Measurements from ENCODE around the gene CNKSR3. TPM values are rescaled to one million over a fixed set of nuclear protein-coding genes. Genes with fewer than 3 reads are reported as not detected.
"Not testable (repeated sequence)": the region's sequence is repeated elsewhere in the genome, so short reads cannot be mapped to it uniquely, and the experiment has no call there.

CNKSR3 gene
- total RNA-seq, 1 donor from 2014 or later: 10.3 TPM

DNA sequence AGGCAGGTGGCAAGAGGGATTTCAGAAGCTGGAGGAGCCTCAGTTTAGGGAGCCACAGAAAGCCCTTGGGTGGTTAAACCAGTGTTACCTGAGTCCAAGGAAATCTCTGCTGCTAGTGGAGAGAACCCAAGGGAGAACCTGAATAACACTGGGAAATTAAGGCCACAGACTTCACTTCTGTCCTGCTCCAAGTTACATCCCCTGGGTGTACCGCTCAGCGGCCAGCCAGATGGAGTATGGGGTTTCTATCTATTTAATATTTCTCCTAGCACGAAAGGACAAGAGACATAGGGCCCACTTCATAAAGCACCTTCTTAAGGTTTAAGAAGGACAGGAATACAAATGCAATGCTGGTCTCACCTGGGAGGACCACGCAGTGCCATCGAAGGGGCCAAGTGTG lies 5.8 kb upstream of the CNKSR3 start:
- no peak for DNase-seq (ENCODE audit: low read depth)
- TF ChIP-seq, protein P1, sequence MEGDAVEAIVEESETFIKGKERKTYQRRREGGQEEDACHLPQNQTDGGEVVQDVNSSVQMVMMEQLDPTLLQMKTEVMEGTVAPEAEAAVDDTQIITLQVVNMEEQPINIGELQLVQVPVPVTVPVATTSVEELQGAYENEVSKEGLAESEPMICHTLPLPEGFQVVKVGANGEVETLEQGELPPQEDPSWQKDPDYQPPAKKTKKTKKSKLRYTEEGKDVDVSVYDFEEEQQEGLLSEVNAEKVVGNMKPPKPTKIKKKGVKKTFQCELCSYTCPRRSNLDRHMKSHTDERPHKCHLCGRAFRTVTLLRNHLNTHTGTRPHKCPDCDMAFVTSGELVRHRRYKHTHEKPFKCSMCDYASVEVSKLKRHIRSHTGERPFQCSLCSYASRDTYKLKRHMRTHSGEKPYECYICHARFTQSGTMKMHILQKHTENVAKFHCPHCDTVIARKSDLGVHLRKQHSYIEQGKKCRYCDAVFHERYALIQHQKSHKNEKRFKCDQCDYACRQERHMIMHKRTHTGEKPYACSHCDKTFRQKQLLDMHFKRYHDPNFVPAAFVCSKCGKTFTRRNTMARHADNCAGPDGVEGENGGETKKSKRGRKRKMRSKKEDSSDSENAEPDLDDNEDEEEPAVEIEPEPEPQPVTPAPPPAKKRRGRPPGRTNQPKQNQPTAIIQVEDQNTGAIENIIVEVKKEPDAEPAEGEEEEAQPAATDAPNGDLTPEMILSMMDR (conservative IDR thresholded peaks at IDR 0.05; ENCODE audit: low read depth, low read length): no peak
- peak overlapping the region; percentile 35 for H3K4me3 ChIP-seq (ENCODE audit: low read depth, low read length)

DNA sequence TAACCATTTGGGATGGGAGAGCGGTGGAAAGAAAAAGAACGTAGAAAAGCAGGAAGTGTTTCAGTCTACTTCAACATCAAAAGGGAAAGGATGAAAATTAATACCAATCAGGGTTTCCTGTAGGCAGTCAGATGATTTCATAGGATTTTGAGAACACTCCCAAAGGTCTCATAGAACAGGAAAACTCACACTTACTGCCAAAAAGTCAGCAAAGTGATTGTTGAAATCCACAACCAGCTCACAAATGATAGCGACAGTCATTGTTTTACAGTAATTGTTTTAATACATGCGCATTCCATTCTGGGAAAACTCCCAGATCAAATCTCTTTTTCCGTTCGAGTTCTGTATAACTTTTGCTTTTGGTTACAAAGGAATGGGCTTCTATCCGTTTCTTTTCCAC lies 5.3 kb upstream of the CNKSR3 start:
- peak overlapping the region; percentile 35 for H3K4me3 ChIP-seq (ENCODE audit: low read depth, low read length)
- DNase-seq (ENCODE audit: low read depth): no peak
- TF ChIP-seq, protein P1 (conservative IDR thresholded peaks at IDR 0.05; ENCODE audit: low read depth, low read length): no peak

DNA sequence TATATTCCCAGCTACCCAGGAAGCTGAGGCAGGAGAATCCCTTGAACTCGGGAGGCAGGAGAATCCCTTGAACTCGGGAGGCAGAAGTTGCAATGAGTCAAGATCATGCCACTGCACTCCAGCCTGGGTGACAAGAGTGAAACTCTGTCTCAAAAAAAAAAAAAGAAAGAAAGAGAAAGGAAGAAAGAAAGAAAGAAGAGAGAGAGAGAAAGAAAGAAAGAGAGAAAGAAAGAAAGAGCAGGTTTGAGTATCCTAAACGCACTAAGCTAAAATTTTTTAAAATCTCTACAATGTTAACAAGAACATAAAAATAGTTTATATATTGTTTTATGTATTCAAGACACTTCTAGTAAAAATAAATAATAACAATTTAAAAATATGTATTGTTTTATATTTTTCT lies 4.6 kb upstream of the CNKSR3 start:
- not testable (repeated sequence) for H3K4me3 ChIP-seq (ENCODE audit: low read depth, low read length); DNase-seq (ENCODE audit: low read depth)

DNA sequence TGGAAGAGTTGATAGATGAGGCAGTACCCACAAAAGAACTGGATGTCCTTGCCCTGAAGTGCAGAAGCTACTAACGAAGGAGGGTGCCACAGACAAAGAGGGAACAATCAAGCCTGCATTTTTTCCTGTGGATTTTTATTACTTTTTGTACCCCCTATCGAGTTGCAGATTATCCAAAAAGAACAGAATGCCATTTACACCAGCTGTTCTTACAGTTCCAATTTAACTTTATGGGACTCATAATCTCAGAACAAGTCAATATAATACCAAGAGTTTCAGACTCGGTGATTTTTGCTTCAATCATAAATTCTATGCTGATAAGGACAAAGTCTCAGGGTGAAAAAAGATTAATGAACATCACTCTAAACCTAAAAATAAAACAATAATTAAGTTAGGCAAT lies 4.0 kb upstream of the CNKSR3 start:
- DNase-seq (ENCODE audit: low read depth): no peak
- H3K4me3 ChIP-seq (ENCODE audit: low read depth, low read length): no peak overlapping the region
- TF ChIP-seq, protein P1 (conservative IDR thresholded peaks at IDR 0.05; ENCODE audit: low read depth, low read length): no peak

DNA sequence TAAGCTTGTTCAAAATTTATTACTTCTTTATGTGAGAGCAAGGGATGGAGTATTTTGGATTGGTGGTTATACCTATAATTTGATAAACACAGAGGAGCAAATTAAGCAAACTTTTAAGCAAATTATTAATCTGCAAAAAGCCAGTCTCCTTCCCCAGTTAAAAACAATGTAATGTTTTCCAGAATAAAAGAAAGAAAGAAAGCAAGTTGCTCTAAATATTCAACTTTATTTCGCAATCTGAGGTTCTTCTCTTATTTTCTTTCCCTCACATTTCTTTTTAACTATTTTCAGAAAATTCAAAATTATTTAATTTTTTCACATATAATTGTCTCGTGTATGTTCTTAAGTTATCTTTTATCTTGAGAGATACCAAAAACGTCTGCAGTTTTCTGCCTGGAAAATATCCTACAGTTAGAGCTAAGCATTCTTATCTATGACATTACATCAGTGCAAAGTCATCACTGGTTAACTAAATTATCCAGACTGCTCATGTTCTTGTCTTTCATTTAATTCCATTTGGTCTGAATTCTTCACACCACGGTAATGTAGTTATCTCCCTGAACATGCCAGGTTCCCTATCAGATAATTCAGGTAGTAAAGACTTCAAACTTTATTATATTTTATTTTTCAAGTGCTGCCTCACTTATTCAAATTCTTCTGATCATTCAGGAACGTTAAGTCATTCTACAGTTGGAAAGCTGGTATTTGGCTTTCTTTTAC lies 3.3 kb upstream of the CNKSR3 start:
- TF ChIP-seq, protein P1 (conservative IDR thresholded peaks at IDR 0.05; ENCODE audit: low read depth, low read length): no peak
- no peak overlapping the region for H3K4me3 ChIP-seq (ENCODE audit: low read depth, low read length)
- no peak for DNase-seq (ENCODE audit: low read depth)

DNA sequence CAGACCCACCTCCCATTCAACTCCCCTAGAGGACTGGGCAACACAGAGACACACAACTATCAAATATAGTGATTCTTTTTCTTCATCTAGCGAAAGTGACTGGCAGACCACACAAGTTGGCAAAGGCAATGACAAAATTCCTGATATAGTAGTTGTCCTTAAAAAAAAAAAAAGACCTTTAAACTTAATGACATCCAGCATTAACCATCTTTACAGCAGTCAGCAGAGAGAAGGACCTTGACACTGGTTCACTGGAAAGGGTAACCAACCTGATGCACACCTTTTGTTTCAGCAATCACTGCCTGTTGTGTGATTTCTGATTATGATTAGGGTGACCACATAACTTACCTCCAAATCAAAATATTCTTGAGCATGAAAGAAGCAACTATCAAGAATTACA lies 1.7 kb upstream of the CNKSR3 start:
- TF ChIP-seq, protein P1 (conservative IDR thresholded peaks at IDR 0.05; ENCODE audit: low read depth, low read length): no peak
- H3K4me3 ChIP-seq (ENCODE audit: low read depth, low read length): peak overlapping the region; percentile 1

DNA sequence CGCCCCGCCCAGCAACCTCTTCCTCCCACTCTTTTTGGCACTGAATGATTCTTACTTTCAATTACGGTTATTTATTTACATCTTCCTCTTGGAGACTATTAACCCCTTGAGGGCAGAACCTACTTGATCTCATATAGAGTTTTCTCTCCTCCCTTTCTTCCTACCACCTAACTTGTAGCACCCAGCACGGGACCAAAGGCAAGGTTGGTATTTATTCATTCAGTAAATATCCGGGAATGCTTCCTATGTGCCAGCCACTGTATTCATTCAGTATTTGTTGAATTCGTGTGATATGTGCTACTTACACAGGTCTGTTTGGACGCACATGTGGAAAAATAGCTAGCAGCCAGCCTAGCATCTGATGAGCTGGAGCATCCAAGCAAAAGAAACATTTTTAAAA lies 1.3 kb upstream of the CNKSR3 start:
- no peak for DNase-seq (ENCODE audit: low read depth)
- peak overlapping the region; percentile 1 for H3K4me3 ChIP-seq (ENCODE audit: low read depth, low read length)
- TF ChIP-seq, protein P1 (conservative IDR thresholded peaks at IDR 0.05; ENCODE audit: low read depth, low read length): no peak

More for the DNA sequence above, 1.7 kb upstream of the CNKSR3 start:
- DNase-seq (ENCODE audit: low read depth): no peak
